ENCODE data around the gene LITAFD. TPM values are rescaled to one million over a fixed set of nuclear protein-coding genes. Genes with fewer than 3 reads are reported as not detected.

The LITAFD gene
- total RNA-seq, 1 donor from 2014 or later = not detected

DNA sequence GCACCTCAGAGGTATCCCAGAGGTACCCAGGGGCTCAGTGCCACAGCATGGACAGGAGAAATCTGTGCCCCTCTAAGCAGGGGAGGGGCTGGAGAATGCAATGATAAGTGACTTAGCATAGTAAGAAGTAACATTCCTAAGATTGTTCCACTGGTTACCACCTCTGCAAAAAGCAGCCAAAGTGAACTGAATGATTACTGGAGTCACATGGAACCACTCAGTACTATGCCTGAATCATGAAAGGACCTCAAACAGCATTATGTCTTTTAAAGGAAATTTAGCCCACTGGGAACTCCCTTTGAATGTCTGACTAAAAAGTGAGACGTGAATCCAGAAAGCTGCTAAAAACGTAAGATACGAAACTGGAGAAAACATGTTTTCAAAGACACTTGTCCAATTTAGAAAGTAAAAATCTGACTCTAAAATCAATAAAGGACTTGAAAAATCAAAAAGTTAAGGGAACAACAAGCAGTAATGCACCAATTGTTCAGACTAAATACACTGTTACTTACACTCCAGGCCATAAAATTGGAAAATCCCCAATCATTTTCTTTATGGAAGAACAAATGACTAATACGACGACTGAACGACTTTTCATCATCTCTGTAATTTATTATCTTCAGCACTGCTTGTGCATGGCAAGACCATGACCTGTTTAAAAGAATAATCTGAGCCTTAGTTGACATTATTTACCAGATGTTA lies 38.6 kb downstream of the LITAFD start:
- no peak for DNase-seq

DNA sequence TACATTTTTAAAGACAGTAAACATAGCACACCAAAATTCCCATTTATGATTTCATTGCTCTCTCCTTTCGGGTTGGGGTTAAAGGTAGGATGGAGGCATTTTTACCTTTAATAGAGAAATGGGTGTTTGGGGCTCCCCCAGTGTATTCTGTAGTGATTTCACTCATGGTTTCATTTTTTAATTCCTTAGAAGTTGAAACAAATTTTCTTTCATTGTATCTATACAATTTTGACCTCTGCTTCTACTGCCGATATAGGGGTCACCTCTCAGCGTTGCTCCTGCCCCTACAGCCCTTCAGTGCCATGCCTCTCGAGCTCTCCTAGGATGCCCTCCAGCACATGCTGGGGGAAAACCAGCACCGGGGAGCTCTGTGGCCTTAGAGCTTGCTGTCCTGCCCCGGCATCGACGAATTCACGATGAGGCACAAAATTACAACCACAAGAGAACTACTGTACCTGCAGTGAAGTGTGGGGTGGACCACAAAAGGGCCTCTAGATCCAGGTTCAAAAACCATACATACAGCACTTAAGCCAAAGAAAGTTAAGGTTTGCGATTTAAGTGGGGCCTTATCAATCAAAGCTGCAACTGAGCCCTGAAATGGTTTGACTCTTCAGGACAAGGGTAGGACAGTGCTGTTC lies 39.3 kb downstream of the LITAFD start:
- DNase-seq = no peak

DNA sequence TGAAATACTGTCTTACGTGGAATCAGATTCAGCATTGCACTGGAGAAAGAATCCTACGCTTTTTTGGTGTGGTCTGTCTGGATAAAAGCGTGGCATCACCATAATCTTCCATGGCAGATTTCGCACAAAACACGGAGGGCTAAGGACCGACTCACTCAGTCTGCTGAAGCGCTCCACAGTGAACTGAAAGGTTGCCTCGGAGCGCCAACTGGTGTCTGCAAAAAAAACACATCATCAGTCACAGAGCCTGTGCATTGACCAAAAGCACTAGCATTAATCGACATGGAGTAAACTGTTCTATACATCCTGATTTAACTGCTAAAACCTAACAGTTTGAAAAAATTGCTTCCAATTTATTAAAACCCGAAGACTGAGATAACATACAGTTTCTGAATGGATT lies 41.0 kb downstream of the LITAFD start:
- DNase-seq = no peak

DNA sequence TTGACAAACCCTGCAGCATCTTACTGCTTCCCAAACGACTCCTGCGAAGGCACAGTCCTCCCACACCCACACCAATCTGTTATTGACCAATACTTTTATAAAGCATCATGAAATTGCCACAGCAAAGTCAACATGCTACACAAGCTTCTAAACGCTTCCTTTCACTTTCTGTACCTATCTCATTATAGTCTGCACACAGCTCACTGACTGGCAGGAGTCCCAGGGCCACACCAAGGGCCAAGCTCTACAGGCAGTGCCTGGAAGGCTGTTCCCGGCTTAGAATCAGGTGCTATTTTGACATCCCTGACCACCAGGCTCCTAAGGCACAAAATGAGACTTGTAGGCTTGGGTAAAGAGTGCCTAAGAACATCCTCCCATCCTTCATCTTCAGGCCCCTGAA lies 42.1 kb downstream of the LITAFD start:
- no peak for DNase-seq

DNA sequence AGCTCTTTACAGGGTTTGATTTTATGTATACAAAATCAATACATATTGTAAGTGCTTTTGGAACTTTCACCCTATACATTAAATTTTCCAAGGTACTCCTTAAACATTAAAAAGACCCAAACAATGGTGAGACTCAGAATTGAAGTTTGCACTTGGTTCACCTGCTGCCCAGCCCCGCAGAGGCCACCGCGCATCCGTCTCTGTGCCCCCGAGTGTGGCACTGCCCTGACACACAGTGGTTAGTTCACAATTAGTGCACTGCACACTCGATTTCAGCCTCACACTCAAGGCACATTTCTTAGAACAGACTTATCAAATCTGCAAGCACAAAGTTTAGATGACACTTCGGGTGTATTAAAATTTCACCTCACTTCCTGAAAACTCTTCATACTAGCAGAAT lies 43.3 kb downstream of the LITAFD start:
- no peak for DNase-seq

DNA sequence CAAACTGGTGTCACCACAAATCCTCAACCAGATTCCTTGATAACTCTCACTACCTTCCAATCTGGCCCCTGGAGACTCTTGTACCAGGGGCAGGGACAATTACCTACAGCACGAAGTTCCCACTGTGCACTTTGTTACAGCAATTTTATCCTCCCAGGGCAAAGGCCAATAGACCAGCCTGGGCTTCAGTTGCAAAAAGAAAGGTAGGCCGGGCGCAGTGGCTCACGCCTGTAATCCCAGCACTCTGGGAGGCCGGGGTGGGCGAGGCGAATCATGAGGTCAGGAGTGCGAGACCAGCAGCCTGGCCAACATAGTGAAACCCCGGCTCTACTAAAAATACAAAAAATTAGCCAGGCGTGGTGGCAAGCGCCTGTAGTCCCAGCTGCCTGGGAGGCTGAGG lies 44.7 kb downstream of the LITAFD start:
- no peak for DNase-seq

DNA sequence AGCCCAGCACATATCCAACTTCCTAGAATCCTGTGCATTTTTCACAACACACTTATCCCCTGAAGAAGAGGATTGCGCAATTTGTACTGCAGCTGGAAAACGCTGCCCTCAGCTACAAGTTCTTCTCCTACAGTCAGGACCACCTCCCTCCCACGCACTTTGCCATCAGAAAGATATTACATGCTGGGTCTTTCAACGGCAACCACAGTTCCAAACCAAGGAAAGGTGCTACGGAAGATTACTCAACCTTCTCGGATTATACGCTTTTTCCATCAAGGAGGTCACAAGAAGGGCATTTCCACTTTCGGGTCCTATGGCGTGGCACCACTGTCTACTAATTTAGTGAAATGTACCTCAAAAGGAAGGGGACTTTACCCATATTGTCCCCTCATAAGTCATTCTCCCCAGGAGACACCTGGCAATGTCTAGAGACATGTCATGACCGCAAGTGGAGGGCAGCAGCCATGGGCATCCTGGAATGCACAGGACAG lies 46.4 kb downstream of the LITAFD start:
- no peak for DNase-seq

DNA sequence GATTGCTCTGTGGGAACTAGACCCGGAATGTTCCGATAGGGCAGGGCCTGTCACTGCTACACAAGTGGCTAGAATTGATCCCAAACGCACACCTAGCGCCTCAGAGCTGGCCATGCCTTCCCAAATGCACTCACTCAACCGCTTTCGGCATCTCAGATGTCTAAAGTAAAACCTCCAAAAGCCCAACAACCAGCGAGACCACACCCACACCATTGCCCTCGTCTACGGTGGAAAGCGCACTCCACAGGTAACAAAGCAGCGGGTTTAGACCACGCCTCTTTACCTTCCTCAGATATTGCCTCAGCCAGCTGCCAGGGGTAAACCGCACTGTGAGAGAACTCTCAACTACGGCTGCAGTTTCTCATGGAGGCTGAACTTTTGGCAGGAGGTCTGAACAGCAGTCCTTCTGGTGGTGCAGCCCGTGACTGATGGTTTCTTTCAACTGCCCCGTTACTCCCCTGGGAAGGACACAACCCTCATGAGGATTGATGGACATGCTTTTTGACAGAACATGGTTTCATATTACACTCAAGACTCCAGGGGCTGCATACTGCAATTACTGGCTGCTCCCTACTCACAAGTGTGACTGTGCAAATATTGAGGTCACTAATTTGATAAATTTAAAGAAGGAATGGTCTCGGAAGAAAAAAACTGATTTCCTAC lies 47.1 kb downstream of the LITAFD start:
- DNase-seq = no peak

DNA sequence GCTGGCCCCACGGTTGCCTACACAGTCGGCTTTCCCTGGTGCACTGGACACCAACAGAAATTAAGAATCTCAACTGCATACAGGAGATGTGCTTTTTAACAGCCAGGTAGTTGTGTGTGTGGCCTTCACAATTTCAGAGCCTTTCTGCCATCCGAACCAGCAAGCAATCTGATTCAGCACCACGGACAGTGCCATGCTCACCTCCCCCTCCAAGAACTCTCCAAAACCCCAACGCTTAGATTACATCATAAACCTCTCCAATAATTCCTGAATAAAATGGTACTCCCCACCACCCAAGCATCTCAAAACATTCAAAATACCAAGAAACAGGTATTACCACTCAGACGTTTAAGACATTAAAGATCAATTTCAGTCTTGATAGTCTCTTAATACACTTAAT lies 49.7 kb downstream of the LITAFD start:
- DNase-seq = no peak

DNA sequence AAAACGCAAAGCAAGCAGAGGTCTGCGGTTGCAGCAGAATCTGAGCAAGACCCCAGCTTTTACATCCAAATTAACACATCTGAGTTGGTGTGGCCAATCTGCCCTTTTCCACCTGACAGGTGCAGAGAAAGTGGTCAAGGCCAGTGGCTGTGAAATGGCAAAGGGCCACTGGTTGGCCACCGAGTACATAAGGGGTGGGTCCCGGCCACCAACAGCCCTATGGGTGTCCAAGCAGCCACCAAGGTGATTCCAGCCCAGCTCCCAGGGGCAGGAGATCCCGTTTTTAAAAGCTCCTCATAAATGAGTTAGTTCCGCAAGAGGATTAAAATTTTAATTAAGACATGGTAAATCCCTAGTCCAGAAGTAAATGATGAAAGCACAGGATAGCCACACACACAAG lies 52.5 kb downstream of the LITAFD start:
- no peak for DNase-seq

Other genes starting within 250 kb of the LITAFD start
- gene ABAT, start 207.7 kb upstream of the LITAFD start, total RNA-seq = 86.1 TPM
- gene TMEM186, start 84.7 kb upstream of the LITAFD start, total RNA-seq = 5.8 TPM
- gene PMM2, start 84.5 kb upstream of the LITAFD start, total RNA-seq = 6.9 TPM
- gene CARHSP1, start 13.3 kb upstream of the LITAFD start, total RNA-seq = 189 TPM
- 90.9 TPM for gene USP7, start 81.6 kb downstream of the LITAFD start, total RNA-seq
- 153 TPM for gene HAPSTR1, start 209.3 kb downstream of the LITAFD start, total RNA-seq